GM19328 (cell line): ENCODE results near the gene SIK1.
A peak's percentile ranks its signal among the peaks of the same experiment; 100 is the strongest.
"Not testable (repeated sequence)": the region's sequence is repeated elsewhere in the genome, so short reads cannot be mapped to it uniquely, and the experiment has no call there.

ENCODE experiments used
- ATAC-seq: cut with Tn5 transposase; IDR thresholded peaks from one replicate; pipeline ENCODE4 v1.9.1; 2021; ENCODE audit warnings: mild to moderate bottlenecking, moderate library complexity; ENCODE audit not compliant: unreplicated experiment

SIK1 gene

DNA sequence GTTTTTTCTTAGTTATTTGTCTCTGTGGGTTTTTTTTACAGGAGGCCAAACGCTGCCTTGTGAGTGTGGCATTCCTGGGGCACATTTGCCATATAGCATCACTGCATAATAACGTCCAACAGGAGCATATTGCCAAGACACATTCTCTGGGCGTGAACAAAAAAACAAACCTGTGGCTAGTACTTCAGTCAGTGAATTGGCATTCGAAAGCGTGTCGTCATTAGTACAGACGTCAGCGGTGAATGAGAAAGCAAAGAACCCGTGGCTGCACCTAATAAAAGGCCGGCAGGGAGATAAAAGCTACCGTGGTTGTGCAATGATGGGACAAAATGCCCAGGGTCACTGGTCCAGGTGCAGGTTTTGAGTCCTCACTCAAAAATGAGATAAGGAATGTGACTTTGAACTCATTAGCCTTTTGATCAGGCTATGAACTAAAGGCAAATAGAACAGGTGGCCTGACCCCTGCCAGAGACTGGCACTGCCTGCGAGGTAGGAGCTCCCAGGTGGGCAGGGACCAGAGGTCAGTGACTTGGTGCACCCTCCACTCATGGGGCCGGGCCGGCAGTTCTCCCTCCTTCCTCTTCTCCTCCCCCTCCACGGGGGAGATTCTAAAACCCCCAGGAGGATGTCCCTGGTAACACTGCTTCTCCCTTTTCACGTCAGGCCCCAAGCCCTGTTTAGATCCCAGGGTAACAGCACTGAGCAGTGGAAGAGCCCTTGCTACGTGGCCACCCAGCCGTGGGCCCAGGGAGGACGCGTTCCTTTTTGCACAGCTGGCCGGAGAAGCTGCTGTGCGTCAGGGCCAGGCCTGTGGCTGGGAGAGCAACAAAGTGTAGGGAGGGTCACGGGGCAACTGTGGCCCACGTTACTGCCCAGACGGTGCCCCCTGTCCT, 14.2 kb upstream of the SIK1 start:
- ATAC-seq: not testable (repeated sequence)

DNA sequence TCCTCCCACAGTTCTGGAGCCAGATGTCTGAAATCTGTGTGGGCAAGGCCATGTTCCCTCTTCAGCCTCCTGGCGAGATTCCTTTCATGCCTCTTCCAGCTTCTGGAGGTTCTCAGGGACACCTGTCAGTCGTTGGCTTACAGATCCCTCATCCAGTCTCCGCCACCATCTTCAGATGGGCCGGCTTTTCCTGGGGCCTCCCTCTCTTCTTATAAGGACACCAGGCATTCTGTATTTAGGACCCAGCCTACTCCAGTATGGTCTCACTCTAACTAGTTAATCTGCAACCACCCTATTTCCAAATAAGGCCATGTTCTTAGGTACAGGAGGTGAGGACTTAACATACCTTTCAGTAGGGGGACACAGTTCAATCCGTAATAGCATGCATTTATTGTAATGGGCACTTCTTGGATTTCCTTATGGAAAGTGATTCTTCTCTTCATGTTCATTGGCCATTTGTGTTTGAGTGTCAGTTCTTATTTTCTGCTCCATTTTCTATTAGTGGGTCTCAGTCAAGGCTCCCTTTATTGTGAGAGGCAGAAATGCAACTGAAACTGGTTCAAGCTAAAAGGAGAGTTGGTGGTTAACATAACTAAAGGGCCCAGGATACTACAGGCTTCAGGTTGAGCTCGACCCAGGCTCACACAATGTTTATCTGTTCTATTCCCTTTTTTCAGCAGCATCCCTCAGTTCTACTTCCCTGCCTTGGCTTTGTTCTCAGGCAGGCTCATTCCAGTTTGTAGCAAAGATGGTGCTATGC, 12.6 kb upstream of the SIK1 start:
- not testable (repeated sequence) for ATAC-seq

DNA sequence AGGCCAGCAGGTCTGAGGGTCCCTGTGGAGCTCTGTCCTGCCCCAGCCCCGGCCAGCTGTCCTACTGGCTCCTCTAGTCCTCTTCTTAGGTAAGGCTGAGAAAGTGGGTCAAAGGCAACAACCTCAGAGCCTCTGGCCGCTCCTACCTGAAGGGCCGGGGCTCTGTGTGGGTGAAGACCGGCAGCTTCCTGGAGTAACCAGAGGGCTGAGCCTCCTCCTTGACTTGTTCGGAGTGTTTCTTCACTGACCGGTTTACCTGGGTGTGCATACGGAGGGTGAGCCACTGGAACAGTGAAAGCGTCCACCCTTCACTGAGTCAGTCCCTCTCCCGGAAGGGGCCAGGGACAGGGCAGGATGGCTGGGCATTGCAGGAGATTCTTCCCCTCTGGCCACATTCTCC, 9.3 kb upstream of the SIK1 start:
- ATAC-seq: not testable (repeated sequence)

DNA sequence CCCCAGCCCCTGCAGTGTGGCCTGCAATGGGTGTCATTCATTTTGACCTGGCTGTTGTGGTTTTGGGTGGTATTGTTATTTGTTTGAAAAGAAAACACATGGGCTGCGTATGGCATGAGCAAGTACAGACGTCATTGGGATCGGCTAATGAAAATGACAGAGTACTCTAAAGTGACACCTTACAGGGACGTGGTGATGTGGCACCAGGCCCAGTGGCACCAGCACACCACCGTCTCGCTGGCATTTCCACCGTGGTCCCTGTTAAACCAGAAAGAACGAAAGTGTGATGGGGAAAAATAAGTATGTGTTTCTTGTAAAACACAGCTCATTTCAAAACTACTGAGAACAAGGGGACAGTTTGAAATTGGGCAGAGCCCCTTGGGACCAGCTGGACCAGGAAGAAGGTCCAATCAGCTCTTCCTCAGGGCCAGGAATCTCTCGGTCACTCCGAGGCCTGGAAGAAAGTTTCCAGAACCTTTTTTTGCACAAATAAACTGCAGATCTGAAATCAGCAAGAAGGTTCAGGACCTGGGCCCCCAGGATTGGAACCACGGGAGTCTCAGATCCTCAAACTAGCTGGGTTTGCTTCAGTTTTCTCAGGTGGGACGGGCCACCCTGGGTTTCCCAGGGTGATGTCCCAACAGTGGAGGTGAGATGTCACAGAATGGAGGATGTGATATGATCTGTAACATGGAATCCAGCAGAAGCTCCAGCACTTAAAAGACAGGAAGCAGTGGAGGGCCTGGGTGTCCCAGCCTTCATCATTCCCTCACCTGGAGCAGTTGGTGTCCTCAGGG, 6.6 kb upstream of the SIK1 start:
- not testable (repeated sequence) for ATAC-seq

DNA sequence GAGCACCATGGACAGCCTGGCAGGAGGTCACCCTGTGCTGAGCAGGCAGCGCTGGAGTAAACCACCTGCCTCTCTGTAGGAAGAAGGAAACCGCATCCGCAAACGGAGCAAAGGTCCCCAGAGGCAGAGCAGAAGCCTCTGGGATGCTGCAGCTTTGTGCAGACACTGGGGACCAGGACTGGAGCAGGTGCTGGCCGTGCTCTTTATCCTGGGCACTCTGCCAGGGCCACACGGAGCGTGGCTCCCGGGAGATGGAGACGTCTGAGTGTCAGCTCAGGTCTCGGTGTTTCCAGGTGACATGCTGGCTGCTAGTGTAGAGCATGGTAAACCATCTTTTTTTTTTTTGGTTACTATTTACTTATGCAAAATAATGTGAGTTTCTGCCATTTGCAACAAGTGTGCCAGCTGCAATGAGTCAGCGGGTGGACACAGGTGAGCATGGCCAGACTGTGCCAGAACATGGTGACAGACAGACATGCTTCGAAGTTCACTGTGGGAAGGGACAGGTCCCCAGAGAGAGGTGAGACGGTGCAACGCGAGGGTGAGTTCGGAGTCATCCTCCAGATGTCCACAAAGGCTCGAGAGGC, 4.0 kb upstream of the SIK1 start:
- not testable (repeated sequence) for ATAC-seq

DNA sequence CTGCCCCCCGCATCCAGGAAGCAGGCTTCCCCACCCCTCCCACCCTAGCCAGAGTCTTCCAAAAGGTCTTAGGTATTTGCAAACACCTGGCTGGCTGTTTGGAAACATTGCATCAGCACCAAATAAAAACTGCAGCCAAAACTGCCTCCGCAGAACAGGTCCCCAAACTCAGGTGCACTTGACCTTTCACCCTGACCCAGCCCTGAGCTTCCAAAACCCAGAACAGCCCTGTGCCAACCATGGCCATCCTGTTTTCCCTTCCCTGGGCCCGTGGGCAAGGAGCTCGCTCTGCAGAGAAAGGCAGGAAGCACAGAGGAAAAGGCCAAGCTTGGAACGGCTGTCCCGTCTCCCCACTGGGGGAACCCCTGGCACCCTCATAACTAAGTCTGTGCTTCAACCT, 2.0 kb upstream of the SIK1 start:
- not testable (repeated sequence) for ATAC-seq

DNA sequence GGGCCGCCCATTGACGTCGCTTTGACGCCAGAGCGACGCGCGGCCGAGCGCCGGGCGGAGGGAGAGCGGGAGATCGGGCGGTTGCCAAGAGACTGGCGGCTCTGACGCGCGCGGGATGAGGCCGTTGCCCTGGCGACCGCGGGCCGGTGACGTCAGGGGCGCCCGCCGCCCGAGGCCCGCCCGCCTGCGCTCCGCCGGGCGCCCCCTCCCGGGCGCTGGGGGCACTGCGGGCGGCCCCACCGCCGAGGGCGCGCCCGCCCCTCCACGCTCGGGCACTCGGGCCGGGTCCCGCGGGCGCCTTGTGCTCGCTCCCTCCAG, 270 bp upstream of the SIK1 start:
- peak; percentile 74 for ATAC-seq

DNA sequence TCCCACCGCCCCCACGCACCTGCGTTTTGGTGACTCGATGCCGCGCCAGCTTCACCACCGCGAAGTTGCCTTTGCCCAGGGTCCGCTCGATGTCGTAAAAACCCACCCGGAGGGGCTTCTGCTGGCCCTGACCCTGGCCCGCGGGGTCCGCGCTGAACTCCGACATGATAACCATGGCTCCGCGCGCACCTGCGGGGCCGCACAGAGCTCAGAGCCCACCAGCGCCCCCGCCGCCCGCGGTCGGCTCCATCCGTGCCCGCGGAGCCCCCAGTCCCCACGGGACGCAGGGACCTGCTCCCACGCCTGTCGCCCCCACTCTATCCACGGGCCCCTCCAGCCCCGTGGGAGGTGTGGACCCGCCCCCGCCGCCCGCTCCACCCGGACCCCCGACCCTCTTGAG, 927 bp downstream of the SIK1 start:
- not testable (repeated sequence) for ATAC-seq

DNA sequence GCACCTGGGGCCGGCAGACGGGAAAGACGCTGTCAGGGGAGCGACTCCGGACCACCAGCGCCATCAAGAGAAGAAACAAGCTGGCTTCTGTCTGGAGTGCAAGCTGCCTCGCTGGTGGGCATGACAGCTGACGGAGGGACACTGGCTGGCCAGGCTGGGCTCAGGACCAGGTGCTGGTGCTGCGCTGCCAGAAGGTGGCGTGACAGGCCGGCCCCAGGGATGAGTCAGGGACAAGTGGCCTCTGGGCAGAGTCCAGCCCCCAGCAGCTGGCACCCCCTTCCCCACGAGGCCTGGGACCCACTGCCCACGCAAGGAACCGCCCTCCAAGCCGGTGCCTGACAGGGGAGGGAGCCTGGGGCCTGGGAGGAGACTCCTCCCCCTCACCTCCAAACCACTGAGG, 7.5 kb downstream of the SIK1 start:
- not testable (repeated sequence) for ATAC-seq

DNA sequence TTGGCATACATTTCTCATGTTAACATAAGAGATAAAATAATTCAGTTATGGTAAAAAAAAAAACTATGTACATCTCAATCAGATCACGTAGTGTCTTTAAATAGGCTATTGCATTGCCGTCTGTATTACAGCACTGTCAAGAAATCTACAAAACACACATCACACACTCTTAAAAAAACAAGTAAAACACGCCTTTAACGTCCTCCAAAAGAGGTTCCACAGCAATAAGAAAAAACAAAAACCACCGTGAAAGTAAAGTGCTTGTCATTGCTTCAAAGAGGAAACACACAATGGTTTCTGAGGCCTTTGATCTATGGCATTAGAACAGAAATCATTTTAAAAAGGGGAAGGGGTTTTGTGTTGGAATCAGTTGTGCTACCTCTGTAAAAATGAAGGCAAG, 12.4 kb downstream of the SIK1 start:
- not testable (repeated sequence) for ATAC-seq

DNA sequence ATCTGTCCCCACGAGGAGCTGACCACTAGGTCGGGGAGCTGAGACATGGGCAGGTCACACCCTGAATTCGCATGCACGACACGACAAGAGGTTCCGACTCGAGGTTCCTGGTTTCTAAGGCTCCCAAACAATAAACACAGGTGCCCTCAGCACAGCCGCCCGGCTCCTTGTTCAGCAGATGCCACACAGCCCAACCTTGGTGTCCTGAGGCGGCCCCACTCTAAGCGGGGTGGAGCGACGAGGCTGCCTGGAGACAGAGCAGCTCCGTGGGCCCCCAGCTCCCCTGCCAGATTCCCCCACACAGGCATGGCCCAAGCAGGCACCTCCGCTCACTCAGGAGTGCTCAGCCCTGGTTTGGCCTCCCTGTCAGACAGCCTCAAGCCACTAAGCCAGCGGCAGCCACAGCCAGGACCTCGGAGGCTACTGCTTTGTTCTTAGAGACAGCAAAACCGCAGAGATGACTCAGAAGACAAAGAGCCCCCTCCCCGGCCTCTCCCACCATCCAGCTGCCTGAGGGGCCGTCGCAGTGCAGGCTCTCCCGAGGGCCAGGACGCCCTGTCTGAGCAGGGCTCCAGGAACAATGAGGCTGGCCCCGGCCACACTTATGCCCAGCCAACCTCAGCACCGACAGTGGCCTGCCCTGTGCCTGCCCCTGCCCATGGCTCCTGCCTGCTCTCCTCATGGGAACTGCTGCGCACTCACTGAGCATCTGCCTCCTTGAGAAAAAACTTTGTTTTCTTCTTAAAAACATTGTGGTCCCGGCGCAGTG, 14.7 kb downstream of the SIK1 start:
- ATAC-seq: not testable (repeated sequence)

DNA sequence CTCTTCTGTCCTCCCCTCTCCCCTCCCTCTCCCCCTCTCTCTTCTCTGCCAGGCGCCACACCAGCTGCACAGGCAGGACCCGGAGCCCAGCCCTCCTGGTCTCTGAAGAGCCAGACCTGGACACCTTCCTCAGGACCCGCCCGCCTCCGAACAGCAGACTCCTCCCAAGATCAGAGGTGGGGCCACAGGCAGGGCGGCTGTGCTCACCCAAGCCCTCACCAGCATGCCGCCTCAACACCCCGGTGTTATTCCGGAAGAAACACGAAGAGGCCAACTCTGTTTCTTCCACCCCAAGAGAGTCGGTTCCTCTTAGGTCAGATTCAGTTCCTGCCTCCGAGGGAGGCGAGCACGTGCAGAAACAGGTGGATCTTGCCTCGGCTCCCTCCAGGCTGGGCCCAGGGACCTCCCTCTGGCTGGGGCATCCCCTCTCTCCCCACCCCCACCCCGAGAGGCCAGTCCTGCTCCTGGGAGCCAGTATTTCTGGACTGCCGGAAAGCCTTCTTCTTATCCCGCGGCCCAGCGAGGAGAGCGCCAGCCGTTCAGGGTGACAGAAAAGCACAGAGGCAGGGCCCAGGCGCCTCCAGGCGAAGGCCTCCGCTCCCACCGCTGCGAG, 16.4 kb downstream of the SIK1 start:
- not testable (repeated sequence) for ATAC-seq

DNA sequence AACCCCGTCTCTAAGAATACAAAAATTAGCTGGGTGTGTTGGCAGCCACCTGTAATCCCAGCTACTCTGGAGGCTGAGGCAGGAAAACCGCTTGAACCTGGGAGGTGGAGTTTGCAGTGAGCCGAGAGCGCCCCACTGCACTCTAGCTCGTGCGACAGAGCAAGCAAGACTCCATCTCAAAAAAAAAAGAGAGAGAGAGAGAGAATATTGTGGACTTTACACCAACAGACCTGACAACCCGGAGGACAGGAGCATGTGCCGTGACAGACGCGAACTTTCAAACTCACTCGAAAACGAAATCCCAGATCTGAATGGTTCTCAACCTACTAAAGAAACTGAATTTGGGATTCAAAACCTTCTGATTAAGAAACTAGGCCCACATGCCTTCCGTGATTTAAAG, 19.8 kb downstream of the SIK1 start:
- ATAC-seq: not testable (repeated sequence)

DNA sequence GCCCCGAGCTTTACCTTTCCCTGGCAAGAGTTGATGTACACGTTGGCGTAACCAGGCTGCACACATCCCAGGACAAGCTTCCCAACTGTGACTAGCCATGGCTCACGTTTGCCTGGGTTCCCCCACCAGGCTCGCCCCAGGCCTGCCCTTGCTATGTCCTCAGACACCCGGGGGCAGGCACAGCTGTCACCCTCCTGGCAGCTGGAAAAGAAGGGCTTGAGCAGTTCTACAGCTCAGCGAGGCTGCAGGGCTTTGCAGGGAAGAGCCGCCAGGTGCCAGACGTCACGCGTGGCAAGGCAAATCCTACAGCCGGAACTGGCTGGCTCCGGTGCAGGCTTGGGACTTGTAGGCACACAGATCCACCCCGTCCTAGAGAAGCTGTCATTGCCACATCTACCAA, 22.5 kb downstream of the SIK1 start:
- ATAC-seq: not testable (repeated sequence)

DNA sequence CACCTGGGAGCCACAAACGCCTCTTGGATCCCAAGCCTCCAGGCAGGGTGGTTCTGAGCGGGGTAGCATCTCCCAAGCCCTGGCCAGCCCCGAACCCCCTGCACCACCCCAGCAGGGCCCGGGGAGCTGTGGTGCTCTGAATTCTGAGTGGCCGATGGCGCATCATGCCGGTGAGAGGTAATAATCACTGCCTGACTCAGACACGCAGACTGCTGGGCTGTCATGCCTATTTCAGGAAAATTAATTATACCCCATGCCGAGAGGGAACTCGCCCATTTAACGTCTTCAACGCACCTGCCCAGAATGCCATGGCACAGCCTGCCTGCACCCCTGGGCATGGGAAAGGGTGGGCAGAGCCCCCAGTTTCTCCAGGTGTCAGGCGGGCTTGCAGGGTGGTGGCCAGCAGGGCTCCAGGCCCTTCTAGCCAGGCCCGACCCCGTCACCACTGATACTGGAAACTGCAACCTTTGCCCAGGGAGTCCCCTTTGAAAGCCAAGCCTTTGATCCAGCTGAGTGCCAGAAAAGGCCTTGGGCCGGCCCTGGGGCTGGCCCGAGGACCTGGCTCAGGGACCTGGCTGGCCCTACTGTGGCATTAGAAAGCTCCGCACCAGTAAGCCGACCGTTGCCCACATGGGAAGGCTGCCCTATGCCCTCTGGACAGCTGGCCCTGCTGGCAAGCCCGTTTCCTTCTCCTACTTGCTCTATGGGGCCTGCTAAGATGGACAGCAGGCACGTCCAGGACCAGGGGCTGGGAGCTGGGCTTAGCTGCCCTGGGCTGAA, 23.1 kb downstream of the SIK1 start:
- not testable (repeated sequence) for ATAC-seq

DNA sequence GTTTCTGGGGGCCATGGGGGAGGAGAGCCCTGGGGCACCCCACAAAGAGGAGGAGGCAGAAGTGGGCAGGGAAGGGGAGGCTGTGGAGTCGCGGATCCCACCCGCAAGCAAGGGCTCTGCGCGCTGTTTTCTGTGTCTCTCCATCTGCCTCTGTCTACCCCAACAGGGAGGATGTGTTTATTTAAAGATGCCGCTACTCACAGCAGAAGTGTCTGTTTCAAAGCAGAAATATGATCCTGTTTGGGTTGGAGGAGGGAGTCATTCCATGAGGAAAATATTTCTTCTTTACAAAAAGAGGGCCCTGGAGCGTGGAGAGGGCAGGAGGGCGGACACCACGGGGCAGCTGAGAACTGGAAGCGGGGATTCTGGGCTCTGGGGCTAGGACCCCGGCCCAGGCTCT, 25.8 kb downstream of the SIK1 start:
- ATAC-seq: not testable (repeated sequence)

DNA sequence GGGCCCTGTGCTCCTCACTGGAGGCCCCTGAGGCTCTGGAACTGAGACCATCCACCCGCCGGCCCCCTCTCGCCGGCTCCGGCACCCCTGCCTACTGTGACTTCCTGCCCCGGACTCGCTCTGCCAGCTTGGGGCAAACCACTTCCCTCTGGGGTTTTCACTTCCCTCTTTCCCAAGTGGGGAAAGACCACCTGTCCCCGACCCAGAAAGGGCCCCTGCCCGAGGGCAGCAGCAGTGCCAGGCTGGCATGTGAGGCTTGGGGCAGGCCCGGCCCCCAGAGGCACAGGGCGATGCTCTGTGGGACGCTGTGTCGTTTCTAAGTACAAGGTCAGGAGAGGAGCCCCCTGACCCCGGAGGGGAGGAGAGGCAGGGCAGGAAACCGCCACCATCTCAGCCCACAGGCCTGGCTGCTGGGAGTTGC, 27.3 kb downstream of the SIK1 start:
- not testable (repeated sequence) for ATAC-seq

DNA sequence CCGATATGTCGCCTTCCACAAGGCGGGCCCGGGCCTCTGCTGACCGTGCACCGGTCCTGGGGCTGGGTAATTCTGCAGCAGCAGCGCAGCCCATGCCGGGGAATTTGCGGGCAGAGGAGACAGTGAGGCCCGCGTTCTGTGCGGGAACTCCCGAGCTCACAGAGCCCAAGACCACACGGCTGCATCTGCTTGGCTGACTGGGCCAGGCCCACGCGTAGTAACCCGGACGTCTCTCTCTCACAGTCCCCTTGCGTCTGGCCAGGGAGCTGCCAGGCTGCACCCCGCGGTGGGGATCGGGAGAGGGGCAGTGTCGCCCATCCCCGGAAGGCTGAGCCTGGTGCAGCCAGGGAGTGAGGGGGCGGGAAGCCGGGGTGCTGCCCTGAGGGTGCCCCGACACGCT, 27.8 kb downstream of the SIK1 start:
- not testable (repeated sequence) for ATAC-seq

DNA sequence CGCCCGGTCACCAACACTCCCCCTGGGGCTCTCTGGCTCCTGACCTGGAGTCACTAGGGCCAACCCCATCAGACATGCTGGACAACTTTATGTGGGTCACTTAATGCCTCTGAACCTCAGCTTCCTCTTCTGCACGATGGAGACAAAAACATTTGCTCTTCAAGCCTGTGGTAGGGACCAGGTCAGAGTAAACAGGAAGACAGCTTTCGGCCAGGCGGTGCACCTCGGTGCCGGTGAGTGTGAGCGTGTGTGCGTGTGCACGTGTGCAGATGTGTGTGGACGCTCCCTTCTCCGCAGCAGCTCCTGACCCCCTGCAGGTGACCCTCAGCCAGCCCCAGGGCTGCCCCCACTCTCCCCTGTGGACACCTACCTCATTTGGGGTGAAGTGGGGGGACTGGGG, 28.4 kb downstream of the SIK1 start:
- ATAC-seq: not testable (repeated sequence)
